ENCODE data around the gene GRAMD1B.

GRCh38 chr11:123622576-123622975 lies 192.5 kb downstream of the GRAMD1B start:
- TF ChIP-seq CTCF (IDR thresholded peaks at IDR 0.05 in 4 of 5, conservative IDR thresholded peaks at IDR 0.05 in 1 of 5), result no peak
- TF ChIP-seq POLR2A (IDR thresholded peaks at IDR 0.05), result no peak

All from gastrocnemius medialis (tissue), 4 donors.